ENCODE results near the gene DOCK9.

Gene DOCK9

GRCh38 chr13:98990701-98991100, 12.8 kb upstream of the DOCK9 start:
- no peak for TF ChIP-seq ZNF274 (IDR thresholded peaks at IDR 0.05; ENCODE audit: low read depth, low read length)
- no peak overlapping the region for H3K4me3 ChIP-seq (ENCODE audit: low read length)

GRCh38 chr13:98989469-98990235, 11.8 kb upstream of the DOCK9 start:
- no peak overlapping the region for H3K4me3 ChIP-seq (ENCODE audit: low read length)
- no peak for TF ChIP-seq ZNF274 (IDR thresholded peaks at IDR 0.05; ENCODE audit: low read depth, low read length)

GRCh38 chr13:98988780-98989179, 10.9 kb upstream of the DOCK9 start:
- no peak for TF ChIP-seq ZNF274 (IDR thresholded peaks at IDR 0.05; ENCODE audit: low read depth, low read length)
- no peak overlapping the region for H3K4me3 ChIP-seq (ENCODE audit: low read length)

DNA sequence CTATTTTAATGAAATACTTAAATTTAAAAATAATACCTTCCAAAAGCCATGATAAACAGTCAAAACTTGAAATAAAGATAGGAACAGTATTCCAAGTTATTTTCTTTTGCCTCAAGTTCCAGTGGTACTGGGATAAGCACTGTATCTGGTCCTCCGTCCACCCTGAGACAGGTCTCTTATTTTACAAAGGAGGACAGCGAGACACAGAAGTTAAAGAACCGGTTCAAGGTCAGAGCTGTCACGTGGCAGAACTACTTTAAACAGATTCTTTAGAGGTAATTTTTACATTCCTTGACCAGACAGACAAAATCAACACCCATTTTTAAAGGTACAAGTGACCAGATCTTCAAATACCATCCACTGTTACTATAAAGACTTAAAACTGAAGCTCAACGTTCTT, 10.4 kb upstream of the DOCK9 start:
- no peak for TF ChIP-seq ZNF274 (IDR thresholded peaks at IDR 0.05; ENCODE audit: low read depth, low read length)
- H3K4me3 ChIP-seq (ENCODE audit: low read length), result no peak overlapping the region

DNA sequence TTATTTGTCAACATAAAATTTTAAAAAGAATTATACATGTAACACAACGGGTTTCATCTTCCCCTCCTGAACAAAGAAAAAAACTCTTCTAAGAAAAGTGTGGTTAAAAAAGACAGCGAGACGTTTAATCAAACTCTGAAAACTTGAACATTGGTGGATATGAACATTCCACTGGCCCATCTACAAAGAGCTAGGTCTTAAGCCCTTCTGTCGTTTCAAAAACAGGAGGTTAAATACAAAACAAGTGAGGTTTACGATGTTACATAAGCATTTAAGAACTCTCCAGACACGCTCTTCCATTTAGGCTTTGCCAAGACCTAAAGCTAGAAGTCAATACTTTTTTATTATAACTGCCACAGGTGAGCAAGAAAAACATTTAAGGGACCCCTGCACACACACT, 9.4 kb upstream of the DOCK9 start:
- TF ChIP-seq ZNF274 (IDR thresholded peaks at IDR 0.05; ENCODE audit: low read depth, low read length), result no peak
- no peak overlapping the region for H3K4me3 ChIP-seq (ENCODE audit: low read length)

DNA sequence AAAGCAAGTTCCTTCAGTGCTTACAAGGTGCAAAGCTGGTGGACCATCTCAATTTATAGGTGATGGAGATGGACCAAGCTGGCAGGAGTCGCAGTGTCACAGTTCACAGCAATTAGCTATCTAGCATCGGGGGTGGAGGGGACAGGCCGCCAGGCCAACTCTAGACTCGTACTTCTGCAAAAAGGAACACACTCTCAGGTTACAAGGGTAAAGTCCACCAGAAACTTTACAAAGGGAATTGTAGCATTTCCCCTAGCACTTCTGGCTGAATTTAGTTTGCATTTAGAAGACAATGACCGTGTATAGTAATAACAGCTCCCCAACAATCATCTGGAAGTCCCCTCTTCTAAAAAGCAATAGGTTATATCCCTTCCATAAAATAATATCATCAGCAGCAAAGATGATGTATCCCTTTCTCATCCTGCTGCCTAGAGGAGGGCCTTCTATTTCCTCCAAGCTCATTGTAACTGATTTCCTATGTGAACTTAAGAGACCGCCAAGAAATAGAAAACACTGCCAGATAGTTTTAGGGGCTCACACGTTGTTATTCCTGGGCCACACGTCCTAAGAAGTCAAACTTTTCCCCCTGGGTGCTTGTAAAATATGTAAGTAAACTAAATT, 8.5 kb upstream of the DOCK9 start:
- TF ChIP-seq ZNF274 (IDR thresholded peaks at IDR 0.05; ENCODE audit: low read depth, low read length), result no peak
- no peak overlapping the region for H3K4me3 ChIP-seq (ENCODE audit: low read length)

DNA sequence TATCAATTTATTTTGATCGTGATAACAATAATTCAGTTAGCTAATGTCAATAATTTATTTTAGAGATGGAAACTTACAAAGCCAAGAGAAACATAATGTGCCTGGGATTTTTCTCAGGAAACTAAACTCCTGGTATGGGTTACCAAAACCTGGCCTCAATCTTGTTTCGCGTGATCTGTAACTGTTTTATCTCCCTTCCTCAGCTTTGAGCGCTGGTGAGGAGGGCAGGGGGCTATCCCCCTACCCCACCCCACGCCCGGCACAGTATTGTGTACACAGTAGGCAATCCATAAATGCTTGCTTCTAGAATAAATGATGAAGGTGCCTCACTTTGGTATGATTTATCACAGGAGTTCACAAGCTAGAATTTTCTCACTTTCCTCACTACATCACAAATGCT, 7.7 kb upstream of the DOCK9 start:
- TF ChIP-seq ZNF274 (IDR thresholded peaks at IDR 0.05; ENCODE audit: low read depth, low read length), result no peak
- no peak overlapping the region for H3K4me3 ChIP-seq (ENCODE audit: low read length)

- no peak overlapping the region for H3K4me3 ChIP-seq (ENCODE audit: low read length)
- TF ChIP-seq ZNF274 (IDR thresholded peaks at IDR 0.05; ENCODE audit: low read depth, low read length), result no peak
Measured at GRCh38 chr13:98984983-98985382, 7.1 kb upstream of the DOCK9 start.

DNA sequence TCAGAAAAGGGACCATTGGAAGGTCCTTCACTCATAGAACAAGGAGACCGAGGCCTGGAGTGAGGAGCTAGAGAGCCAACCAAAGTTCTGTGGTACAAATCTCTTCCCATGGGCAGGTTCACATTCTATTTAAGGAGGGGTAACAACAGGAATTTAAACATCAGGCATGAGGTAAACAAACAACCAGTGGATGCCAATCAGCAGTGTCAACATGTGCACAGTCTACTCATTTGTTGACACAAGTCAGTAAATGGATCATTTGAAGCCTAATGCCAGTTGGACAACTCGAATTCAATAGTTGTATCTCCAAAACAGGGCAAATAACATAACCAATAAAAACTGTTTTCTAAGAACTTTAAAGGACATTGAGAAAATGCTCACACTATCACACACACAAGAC, 6.3 kb upstream of the DOCK9 start:
- no peak overlapping the region for H3K4me3 ChIP-seq (ENCODE audit: low read length)
- TF ChIP-seq ZNF274 (IDR thresholded peaks at IDR 0.05; ENCODE audit: low read depth, low read length), result no peak

GRCh38 chr13:98983182-98983581, 5.3 kb upstream of the DOCK9 start:
- no peak overlapping the region for H3K4me3 ChIP-seq (ENCODE audit: low read length)
- TF ChIP-seq ZNF274 (IDR thresholded peaks at IDR 0.05; ENCODE audit: low read depth, low read length), result no peak

DNA sequence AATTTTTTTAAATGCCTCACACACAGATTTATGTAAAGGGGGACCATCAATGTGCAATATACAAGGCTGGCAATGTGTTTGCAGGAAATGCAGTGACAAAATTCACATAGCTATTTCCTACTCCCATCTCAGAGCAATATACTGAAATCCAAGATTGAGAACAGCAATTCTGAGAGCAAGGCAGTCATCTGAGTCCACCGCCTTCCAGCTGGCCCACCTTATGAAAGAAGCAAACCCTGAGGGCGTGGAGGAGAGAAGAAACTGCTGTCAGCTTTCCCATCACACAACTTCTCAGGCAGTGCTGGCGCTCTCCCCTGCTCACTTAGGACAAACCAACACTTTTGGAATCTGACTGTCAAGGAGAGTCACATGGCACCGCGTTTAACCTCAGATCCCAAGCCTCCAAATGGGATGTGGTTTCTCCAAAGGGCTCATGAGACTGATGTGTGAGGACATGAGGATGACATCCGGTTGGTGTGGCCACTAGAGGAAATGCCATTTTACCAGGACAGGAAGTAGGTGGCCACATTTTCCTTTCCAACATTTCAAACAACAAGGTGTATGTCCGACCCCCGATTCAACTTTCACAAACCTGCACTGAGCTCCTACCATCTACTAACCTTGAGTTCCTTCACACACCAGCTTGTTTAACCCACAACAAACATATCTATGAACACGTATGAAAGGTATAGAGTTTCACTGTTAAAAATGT, 3.7 kb upstream of the DOCK9 start:
- no peak for TF ChIP-seq ZNF274 (IDR thresholded peaks at IDR 0.05; ENCODE audit: low read depth, low read length)
- no peak overlapping the region for H3K4me3 ChIP-seq (ENCODE audit: low read length)

GRCh38 chr13:98979012-98979660, 1.3 kb upstream of the DOCK9 start:
- no peak for TF ChIP-seq ZNF274 (IDR thresholded peaks at IDR 0.05; ENCODE audit: low read depth, low read length)
- H3K4me3 ChIP-seq (ENCODE audit: low read length), result no peak overlapping the region

- H3K4me3 ChIP-seq (ENCODE audit: low read length), result no peak overlapping the region
- TF ChIP-seq ZNF274 (IDR thresholded peaks at IDR 0.05; ENCODE audit: low read depth, low read length), result no peak
Measured at GRCh38 chr13:98978280-98978679, 416 bp upstream of the DOCK9 start.

GRCh38 chr13:98976941-98977340, 923 bp downstream of the DOCK9 start:
- no peak overlapping the region for H3K4me3 ChIP-seq (ENCODE audit: low read length)

More at GRCh38 chr13:98976941-98977340, 923 bp downstream of the DOCK9 start:
- TF ChIP-seq ZNF274 (IDR thresholded peaks at IDR 0.05; ENCODE audit: low read depth, low read length), result no peak

All from GM08714 (cell line).